K562 (cell line): ENCODE measurements around the gene ADAT1. TPM values are rescaled to one million over a fixed set of nuclear protein-coding genes. Genes with fewer than 3 reads are reported as not detected.

ENCODE experiments used
- ATAC-seq: fragments of 200-7000 bp; cut with Tn5 transposase; 3 replicates; pipeline ENCODE4 v1.9.1; 2020; ENCODE audit warnings: moderate library complexity
- BruUV-seq: library from RNA; stranded (reverse); fragments of 400-500 nt; replicated peaks from 2 replicates; lab custom pipeline; 2021; lab: Mats Ljungman, UMichigan
- CTCF ChIA-PET: fragments of 300-600 bp; formaldehyde crosslinking; extraction: SDS; loops from one replicate; lab custom pipeline; 2021; ENCODE audit warnings: low intra/inter-chr PET ratio; lab: Yijun Ruan, JAX
- POLR2A ChIA-PET: fragments of 300-600, 350-650 bp; sonication (Branson Sonifier 250); formaldehyde crosslinking; extraction: SDS; loops from one replicate; lab custom pipeline; 2021; ENCODE audit warnings: antibody characterized with exemption, inconsistent platforms; lab: Yijun Ruan, JAX
- DNase-seq, 4 experiments: peaks; one replicate each; pipeline versions ENCODE4 v3.0.0 to v3.0.0-alpha.2; 2011 to 2018; ENCODE audit warnings: low spot score in 3 of 4, mixed read lengths in 3 of 4; ENCODE audit errors: extremely low read depth in 1 of 4
- FAIRE-seq: peaks from 2 replicates; lab custom pipeline; 2011; peaks lifted over from hg19 to GRCh38; lab: Jason Lieb, UNC
- H2AFZ ChIP-seq: 2 replicates; pipeline ENCODE4 v1.6.0; 2011; ENCODE audit warnings: low read depth, low read length, control low read depth, inconsistent platforms
- H3K27ac ChIP-seq: fragments of 200-600 bp; 3 replicates; pipeline ENCODE4 v1.8.0; 2011; ENCODE audit warnings: low read depth, mild to moderate bottlenecking, control low read depth, inconsistent platforms, low read length, moderate library complexity, mixed read lengths; ENCODE audit errors: extremely low read depth
- H3K27me3 ChIP-seq, 2 experiments: fragments of 300-600 bp in 1 of 2; 2 replicates in 1 of 2; 3 replicates in 1 of 2; pipeline versions ENCODE4 v1.6.0 to v1.8.0; 2011; ENCODE audit warnings: inconsistent platforms in 2 of 2, low read length in 2 of 2, mild to moderate bottlenecking in 1 of 2, mixed read lengths in 1 of 2, moderate library complexity in 1 of 2; ENCODE audit not compliant: control insufficient read depth in 2 of 2, insufficient read depth in 2 of 2
- H3K36me3 ChIP-seq: fragments of 300-600 bp; 3 replicates; pipeline ENCODE4 v1.8.0; 2011; ENCODE audit warnings: mild to moderate bottlenecking, low read length, inconsistent platforms; ENCODE audit not compliant: control insufficient read depth, insufficient read depth
- H3K4me1 ChIP-seq, 2 experiments: fragments of 200-600 bp in 1 of 2; replicated peaks in 1 of 2; 2 replicates in 1 of 2; 3 replicates in 1 of 2; pipeline versions ENCODE4 v1.5.1 to v1.8.0; 2011; ENCODE audit warnings: inconsistent platforms in 2 of 2, low read length in 2 of 2, mild to moderate bottlenecking in 1 of 2, mixed read lengths in 1 of 2, moderate library complexity in 1 of 2; ENCODE audit not compliant: control insufficient read depth in 2 of 2, insufficient read depth in 2 of 2
- H3K4me2 ChIP-seq: 2 replicates; pipeline ENCODE4 v1.6.1; 2011; ENCODE audit warnings: low read length, control low read depth, inconsistent platforms, mixed read lengths; ENCODE audit not compliant: insufficient read depth
- H3K4me3 ChIP-seq: fragments of 200-600 bp; sonication (generic), shearing (Covaris generic); 2 replicates; pipeline ENCODE4 v1.5.1; 2016; ENCODE audit warnings: control low read depth, inconsistent platforms
- H3K79me2 ChIP-seq: fragments of 200-600 bp; 3 replicates; pipeline ENCODE4 v1.8.0; 2011; ENCODE audit warnings: low read length, inconsistent platforms; ENCODE audit not compliant: control insufficient read depth, insufficient read depth
- H3K9ac ChIP-seq, 2 experiments: 2 replicates each; pipeline versions ENCODE4 v1.6.0 to v1.6.1; 2011; ENCODE audit warnings: low read depth in 2 of 2, low read length in 2 of 2, control low read depth in 1 of 2, inconsistent platforms in 1 of 2, mild to moderate bottlenecking in 1 of 2, mixed read lengths in 1 of 2; ENCODE audit not compliant: insufficient read depth in 1 of 2
- H3K9me1 ChIP-seq: one replicate; pipeline ENCODE4 v1.6.0; 2011; ENCODE audit warnings: inconsistent platforms, mild to moderate bottlenecking, low read length, moderate library complexity; ENCODE audit not compliant: control insufficient read depth, insufficient read depth
- H3K9me3 ChIP-seq: replicated peaks from 2 replicates; pipeline ENCODE4 v1.5.1; 2011; ENCODE audit warnings: low read depth, low read length, inconsistent platforms; ENCODE audit not compliant: control insufficient read depth, insufficient read depth
- H4K20me1 ChIP-seq: replicated peaks from 2 replicates; pipeline ENCODE4 v1.6.1; 2011; ENCODE audit warnings: low read length, inconsistent platforms, mixed read lengths; ENCODE audit not compliant: control insufficient read depth, insufficient read depth
- CBX1 ChIP-seq: sonication (generic); IDR thresholded peaks from 2 replicates; pipeline ENCODE4 v1.6.1; 2016; ENCODE audit warnings: antibody characterized with exemption, low read depth, mild to moderate bottlenecking
- HDAC6 ChIP-seq: IDR thresholded peaks from 2 replicates; pipeline ENCODE4 v1.6.1; 2012; ENCODE audit warnings: low read depth, mild to moderate bottlenecking, control low read depth, inconsistent platforms, low read length, moderate library complexity
- MYNN ChIP-seq, 2 experiments: sonication (generic); formaldehyde crosslinking in 1 of 2; IDR thresholded peaks; 2 replicates each; pipeline versions ENCODE4 v1.5.0 to v1.6.1; 2016 to 2020; ENCODE audit warnings: antibody characterized with exemption in 1 of 2, missing genetic modification reagents in 1 of 2
- NCOA2 ChIP-seq, 2 experiments: fragments of 450-650 bp; IDR thresholded peaks; 2 replicates each; pipeline ENCODE4 v1.6.1; 2018; ENCODE audit warnings: mild to moderate bottlenecking in 2 of 2, moderate library complexity in 1 of 2; ENCODE audit not compliant: partially characterized antibody in 2 of 2
- RBM34 ChIP-seq: fragments of 200-400 bp; formaldehyde crosslinking; IDR thresholded peaks from 2 replicates; pipeline ENCODE4 v1.6.1; 2018; ENCODE audit warnings: low read length, borderline replicate concordance; ENCODE audit not compliant: insufficient read depth
- SMAD2 ChIP-seq: fragments of 150-350 bp; IDR thresholded peaks from 2 replicates; pipeline ENCODE4 v1.6.1; 2014; ENCODE audit warnings: low read depth, mild to moderate bottlenecking, low read length
- TGIF2 ChIP-seq: sonication (generic); formaldehyde crosslinking; IDR thresholded peaks from 2 replicates; pipeline ENCODE4 v1.8.1; 2022; ENCODE audit warnings: mild to moderate bottlenecking, missing genetic modification reagents, moderate library complexity
- ZC3H11A ChIP-seq: IDR thresholded peaks from 2 replicates; pipeline ENCODE4 v1.6.1; 2012; ENCODE audit warnings: low read depth, low read length, improper control_type of control experiment
- ZNF146 ChIP-seq: IDR thresholded peaks from one replicate; pipeline ENCODE4 v1.6.1; 2018; ENCODE audit warnings: missing compliant biosample characterization; ENCODE audit not compliant: unreplicated experiment
- WGBS: fragments of 100-300 bp; shearing (Covaris generic); methylation state at CpG from one replicate; pipeline ENCODE4 v1.1.6; 2016; ENCODE audit warnings: low coverage, mixed read lengths; ENCODE audit not compliant: insufficient coverage; ENCODE audit errors: missing lambda C conversion rate; 5-methylcytosine and 5-hydroxymethylcytosine counted together
- in situ Hi-C: fragments of 300-500 bp; cut with MboI; formaldehyde crosslinking; loops from 4 replicates; pipeline ENCODE4 v1.15.0; 2018; ENCODE audit warnings: inconsistent platforms, mixed read lengths
- intact Hi-C: fragments of 100-400 bp; cut with micrococcal nuclease; formaldehyde crosslinking; loops from 2 replicates; pipeline ENCODE4 v1.14.2; 2022
- polyA plus RNA-seq, 8 experiments: library from polyadenylated mRNA; depleted of rRNA in 4 of 8; stranded (reverse) in 5 of 8; unstranded in 3 of 8; fragments of >200 nt; fragmentation: Nextera tagmentation in 2 of 8; fragmentation: Illumina TruSeq in 1 of 8; extraction: Ambion mirVana in 2 of 8; extraction: Trizol in 1 of 8; gene quantifications; 2 replicates each; pipeline versions ENCODE4 v1.2.1 to v1.2.3, GENCODE V29; 2011 to 2014; ENCODE audit warnings: inconsistent platforms in 1 of 8, missing spikeins in 1 of 8
- total RNA-seq, 7 experiments: library from RNA; depleted of rRNA in 6 of 7; stranded (reverse); fragments of >200 nt in 6 of 7; fragmentation: Illumina TruSeq in 2 of 7; extraction: Trizol in 2 of 7; gene quantifications; 2 replicates each; pipeline versions ENCODE4 v1.2.1 to v1.2.3, GENCODE V29; 2011 to 2021; ENCODE audit warnings: low replicate concordance in 1 of 7
- TF ChIP-seq, protein P1 (sequence below): fragments of 250-450 bp; sonication (Bioruptor Pico); IDR thresholded peaks from 2 replicates; pipeline ENCODE4 v1.4.0; 2020; ENCODE audit warnings: mild to moderate bottlenecking, moderate library complexity
- TF ChIP-seq, protein P2 (sequence below): fragments of 450-650 bp; formaldehyde crosslinking; IDR thresholded peaks from 2 replicates; pipeline ENCODE4 v1.4.0; 2020; ENCODE audit warnings: mild to moderate bottlenecking, moderate library complexity
- TF ChIP-seq, protein P3 (sequence below): fragments of 450-650 bp; IDR thresholded peaks from 2 replicates; pipeline ENCODE4 v1.6.1; 2016; ENCODE audit warnings: antibody characterized with exemption
- TF ChIP-seq, protein P4 (sequence below): fragments of 250-450 bp; sonication (Bioruptor Pico); IDR thresholded peaks from 2 replicates; pipeline ENCODE4 v1.5.0; 2021

Gene ADAT1
- total and polyA plus RNA-seq, 9 of the 15 experiments (the other 6 are each of a cell fraction or from before 2014, with no cell fraction given) = 16.0 to 36.7 (median 28.2) TPM

DNA sequence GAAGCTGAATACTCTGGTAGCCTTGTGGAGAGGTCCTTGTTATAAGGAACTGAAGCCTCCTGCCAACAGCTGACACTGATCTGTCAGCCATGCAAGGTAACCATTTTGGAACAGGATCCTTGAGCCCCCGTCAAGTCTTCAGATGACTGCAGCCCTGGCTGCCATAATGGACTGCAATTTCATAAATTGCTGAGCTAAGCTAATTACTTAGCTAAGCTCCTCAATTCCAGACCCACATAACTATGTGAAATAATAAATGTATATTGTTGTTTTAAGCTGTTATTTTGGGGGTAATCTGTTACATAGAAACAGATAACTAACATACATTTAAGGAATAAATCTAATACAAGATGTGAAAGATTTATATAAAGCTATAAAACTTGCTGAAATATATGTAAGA, 16.6 kb downstream of the ADAT1 start (continued):
- TF ChIP-seq, protein P1, sequence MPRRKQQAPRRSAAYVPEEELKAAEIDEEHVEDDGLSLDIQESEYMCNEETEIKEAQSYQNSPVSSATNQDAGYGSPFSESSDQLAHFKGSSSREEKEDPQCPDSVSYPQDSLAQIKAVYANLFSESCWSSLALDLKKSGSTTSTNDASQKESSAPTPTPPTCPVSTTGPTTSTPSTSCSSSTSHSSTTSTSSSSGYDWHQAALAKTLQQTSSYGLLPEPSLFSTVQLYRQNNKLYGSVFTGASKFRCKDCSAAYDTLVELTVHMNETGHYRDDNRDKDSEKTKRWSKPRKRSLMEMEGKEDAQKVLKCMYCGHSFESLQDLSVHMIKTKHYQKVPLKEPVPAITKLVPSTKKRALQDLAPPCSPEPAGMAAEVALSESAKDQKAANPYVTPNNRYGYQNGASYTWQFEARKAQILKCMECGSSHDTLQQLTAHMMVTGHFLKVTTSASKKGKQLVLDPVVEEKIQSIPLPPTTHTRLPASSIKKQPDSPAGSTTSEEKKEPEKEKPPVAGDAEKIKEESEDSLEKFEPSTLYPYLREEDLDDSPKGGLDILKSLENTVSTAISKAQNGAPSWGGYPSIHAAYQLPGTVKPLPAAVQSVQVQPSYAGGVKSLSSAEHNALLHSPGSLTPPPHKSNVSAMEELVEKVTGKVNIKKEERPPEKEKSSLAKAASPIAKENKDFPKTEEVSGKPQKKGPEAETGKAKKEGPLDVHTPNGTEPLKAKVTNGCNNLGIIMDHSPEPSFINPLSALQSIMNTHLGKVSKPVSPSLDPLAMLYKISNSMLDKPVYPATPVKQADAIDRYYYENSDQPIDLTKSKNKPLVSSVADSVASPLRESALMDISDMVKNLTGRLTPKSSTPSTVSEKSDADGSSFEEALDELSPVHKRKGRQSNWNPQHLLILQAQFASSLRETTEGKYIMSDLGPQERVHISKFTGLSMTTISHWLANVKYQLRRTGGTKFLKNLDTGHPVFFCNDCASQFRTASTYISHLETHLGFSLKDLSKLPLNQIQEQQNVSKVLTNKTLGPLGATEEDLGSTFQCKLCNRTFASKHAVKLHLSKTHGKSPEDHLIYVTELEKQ (CRISPR knock-in tag) = no peak
- TF ChIP-seq RBM34 (no peak), ZC3H11A (no peak), ZNF146 (CRISPR knock-in tag) (no peak)
- TF ChIP-seq, all 486 proteins: peak for 5

DNA sequence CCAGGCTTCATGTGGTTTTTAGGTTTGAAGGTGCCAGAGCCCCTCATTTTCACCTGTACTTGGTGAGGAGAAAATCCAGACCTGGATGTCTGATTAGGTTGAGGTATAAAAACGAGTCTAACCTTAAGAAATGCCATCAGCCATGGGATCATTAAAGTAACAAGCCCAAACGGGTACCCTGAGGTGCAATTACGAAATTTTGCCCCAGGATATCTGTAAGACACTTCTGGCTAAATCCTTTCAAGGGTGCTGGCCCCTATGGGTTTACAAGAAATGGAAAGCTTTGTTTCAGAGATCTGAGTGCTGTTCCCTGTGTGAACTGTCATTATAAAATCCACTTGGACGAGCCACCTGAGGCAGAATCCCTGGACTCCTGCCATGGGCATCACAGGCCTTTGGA, 19.8 kb downstream of the ADAT1 start:
- DNase-seq (no peak), FAIRE-seq (no peak), ATAC-seq (no peak)
- no peaks in the 10 kb centered on the region for H3K4me1 ChIP-seq
- H3K9ac ChIP-seq = no peak overlapping the region
- in situ Hi-C loops (no loop called here), intact Hi-C loops (no loop called here)
- H3K27me3 ChIP-seq = no peaks in the 10 kb centered on the region
- WGBS = 40% methylated on average over 4 of the region's 4 CpGs
- BruUV-seq = no TSS peak
- H3K9me3 ChIP-seq = no peaks in the 10 kb centered on the region
- H3K27ac ChIP-seq = no peak overlapping the region
- H3K9me1 ChIP-seq = no peaks in the 10 kb centered on the region
- CTCF ChIA-PET = no interaction called here
- H3K36me3 ChIP-seq = peaks cover 46% of the 10 kb centered on the region
- no peaks in the 10 kb centered on the region for H3K79me2 ChIP-seq
- H4K20me1 ChIP-seq = no peaks in the 10 kb centered on the region
- no peak overlapping the region for H2AFZ ChIP-seq
- no peak overlapping the region for H3K4me2 ChIP-seq
- POLR2A ChIA-PET = no interaction called here
- no peak overlapping the region for H3K4me3 ChIP-seq
- TF ChIP-seq, protein P2, sequence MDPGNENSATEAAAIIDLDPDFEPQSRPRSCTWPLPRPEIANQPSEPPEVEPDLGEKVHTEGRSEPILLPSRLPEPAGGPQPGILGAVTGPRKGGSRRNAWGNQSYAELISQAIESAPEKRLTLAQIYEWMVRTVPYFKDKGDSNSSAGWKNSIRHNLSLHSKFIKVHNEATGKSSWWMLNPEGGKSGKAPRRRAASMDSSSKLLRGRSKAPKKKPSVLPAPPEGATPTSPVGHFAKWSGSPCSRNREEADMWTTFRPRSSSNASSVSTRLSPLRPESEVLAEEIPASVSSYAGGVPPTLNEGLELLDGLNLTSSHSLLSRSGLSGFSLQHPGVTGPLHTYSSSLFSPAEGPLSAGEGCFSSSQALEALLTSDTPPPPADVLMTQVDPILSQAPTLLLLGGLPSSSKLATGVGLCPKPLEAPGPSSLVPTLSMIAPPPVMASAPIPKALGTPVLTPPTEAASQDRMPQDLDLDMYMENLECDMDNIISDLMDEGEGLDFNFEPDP (CRISPR knock-in tag) = no peak
- TF ChIP-seq, protein P3, sequence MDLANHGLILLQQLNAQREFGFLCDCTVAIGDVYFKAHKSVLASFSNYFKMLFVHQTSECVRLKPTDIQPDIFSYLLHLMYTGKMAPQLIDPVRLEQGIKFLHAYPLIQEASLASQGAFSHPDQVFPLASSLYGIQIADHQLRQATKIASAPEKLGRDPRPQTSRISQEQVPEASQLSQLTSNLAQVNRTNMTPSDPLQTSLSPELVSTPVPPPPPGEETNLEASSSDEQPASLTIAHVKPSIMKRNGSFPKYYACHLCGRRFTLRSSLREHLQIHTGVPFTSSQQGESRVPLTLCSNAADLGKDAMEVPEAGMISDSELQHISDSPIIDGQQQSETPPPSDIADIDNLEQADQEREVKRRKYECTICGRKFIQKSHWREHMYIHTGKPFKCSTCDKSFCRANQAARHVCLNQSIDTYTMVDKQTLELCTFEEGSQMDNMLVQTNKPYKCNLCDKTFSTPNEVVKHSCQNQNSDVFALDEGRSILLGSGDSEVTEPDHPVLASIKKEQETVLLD = no peak
- TF ChIP-seq CBX1 (no peak), ZNF146 (CRISPR knock-in tag) (no peak), NCOA2 (IDR thresholded peaks at IDR 0.05; ENCODE audit: partially characterized antibody in 2 of 2) (no peak), SMAD2 (no peak), HDAC6 (no peak), MYNN (IDR thresholded peaks at IDR 0.05) (no peak), MYNN (CRISPR knock-in tag; IDR thresholded peaks at IDR 0.05) (no peak), TGIF2 (CRISPR knock-in tag) (no peak)
- TF ChIP-seq, protein P4, sequence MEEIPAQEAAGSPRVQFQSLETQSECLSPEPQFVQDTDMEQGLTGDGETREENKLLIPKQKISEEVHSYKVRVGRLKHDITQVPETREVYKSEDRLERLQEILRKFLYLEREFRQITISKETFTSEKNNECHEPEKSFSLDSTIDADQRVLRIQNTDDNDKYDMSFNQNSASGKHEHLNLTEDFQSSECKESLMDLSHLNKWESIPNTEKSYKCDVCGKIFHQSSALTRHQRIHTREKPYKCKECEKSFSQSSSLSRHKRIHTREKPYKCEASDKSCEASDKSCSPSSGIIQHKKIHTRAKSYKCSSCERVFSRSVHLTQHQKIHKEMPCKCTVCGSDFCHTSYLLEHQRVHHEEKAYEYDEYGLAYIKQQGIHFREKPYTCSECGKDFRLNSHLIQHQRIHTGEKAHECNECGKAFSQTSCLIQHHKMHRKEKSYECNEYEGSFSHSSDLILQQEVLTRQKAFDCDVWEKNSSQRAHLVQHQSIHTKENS (CRISPR knock-in tag) = no peak
